ENCODE measurements around the gene RABGAP1. TPM values are rescaled to one million over a fixed set of nuclear protein-coding genes. Genes with fewer than 3 reads are reported as not detected.

The RABGAP1 gene
- total and polyA plus RNA-seq, 2 experiments from 2014 or later = 8.5 to 33.9 TPM

DNA sequence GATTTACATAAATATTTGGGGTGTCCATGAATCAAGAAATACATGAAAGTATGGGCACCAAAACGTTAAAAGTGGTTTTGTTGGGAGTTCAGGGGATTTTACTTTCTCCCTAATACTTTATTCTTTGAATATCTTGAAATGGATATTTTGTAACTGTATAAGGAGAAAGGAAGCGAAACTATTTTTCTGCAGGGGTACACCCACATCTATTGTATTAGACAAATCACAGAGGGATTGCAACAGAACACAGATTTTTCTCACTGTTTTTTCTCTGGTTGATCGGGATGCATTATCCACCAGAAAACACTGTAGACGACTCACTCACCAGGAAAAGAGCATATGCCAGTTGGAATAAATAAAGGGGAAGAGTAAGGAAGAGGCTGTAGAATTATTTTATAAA is 1.2 kb upstream of the RABGAP1 start:
- H3K4me3 Mint-ChIP-seq = peak overlapping the region; percentile 96
- H4K20me1 ChIP-seq (replicated peaks; ENCODE audit: insufficient read depth) = peaks cover 10% of the 10 kb centered on the region
- H3K79me2 ChIP-seq (replicated peaks; ENCODE audit: insufficient read depth) = peaks cover 76% of the 10 kb centered on the region
- no peaks in the 10 kb centered on the region for H3K27me3 ChIP-seq (ENCODE audit: insufficient read depth)
- H3K36me3 Mint-ChIP-seq (ENCODE audit: low read depth) = peaks cover 27% of the 10 kb centered on the region
- peaks cover 6% of the 10 kb centered on the region; the same call in 1 of the 2 replicates for H3K4me1 ChIP-seq (ENCODE audit: insufficient read depth)
- peaks cover 3% of the 10 kb centered on the region for H3F3A ChIP-seq (replicated peaks; ENCODE audit: low read depth)
- H3K9me2 ChIP-seq (ENCODE audit: insufficient read depth) = no peaks in the 10 kb centered on the region
- TF ChIP-seq, protein P1, sequence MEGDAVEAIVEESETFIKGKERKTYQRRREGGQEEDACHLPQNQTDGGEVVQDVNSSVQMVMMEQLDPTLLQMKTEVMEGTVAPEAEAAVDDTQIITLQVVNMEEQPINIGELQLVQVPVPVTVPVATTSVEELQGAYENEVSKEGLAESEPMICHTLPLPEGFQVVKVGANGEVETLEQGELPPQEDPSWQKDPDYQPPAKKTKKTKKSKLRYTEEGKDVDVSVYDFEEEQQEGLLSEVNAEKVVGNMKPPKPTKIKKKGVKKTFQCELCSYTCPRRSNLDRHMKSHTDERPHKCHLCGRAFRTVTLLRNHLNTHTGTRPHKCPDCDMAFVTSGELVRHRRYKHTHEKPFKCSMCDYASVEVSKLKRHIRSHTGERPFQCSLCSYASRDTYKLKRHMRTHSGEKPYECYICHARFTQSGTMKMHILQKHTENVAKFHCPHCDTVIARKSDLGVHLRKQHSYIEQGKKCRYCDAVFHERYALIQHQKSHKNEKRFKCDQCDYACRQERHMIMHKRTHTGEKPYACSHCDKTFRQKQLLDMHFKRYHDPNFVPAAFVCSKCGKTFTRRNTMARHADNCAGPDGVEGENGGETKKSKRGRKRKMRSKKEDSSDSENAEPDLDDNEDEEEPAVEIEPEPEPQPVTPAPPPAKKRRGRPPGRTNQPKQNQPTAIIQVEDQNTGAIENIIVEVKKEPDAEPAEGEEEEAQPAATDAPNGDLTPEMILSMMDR (conservative IDR thresholded peaks at IDR 0.05; ENCODE audit: low read depth in 2 of 2) = no peak
- TF ChIP-seq ZNF331 (CRISPR knock-in tag; IDR thresholded peaks at IDR 0.05; ENCODE audit: low read depth) = no peak
- TF ChIP-seq, protein P2, sequence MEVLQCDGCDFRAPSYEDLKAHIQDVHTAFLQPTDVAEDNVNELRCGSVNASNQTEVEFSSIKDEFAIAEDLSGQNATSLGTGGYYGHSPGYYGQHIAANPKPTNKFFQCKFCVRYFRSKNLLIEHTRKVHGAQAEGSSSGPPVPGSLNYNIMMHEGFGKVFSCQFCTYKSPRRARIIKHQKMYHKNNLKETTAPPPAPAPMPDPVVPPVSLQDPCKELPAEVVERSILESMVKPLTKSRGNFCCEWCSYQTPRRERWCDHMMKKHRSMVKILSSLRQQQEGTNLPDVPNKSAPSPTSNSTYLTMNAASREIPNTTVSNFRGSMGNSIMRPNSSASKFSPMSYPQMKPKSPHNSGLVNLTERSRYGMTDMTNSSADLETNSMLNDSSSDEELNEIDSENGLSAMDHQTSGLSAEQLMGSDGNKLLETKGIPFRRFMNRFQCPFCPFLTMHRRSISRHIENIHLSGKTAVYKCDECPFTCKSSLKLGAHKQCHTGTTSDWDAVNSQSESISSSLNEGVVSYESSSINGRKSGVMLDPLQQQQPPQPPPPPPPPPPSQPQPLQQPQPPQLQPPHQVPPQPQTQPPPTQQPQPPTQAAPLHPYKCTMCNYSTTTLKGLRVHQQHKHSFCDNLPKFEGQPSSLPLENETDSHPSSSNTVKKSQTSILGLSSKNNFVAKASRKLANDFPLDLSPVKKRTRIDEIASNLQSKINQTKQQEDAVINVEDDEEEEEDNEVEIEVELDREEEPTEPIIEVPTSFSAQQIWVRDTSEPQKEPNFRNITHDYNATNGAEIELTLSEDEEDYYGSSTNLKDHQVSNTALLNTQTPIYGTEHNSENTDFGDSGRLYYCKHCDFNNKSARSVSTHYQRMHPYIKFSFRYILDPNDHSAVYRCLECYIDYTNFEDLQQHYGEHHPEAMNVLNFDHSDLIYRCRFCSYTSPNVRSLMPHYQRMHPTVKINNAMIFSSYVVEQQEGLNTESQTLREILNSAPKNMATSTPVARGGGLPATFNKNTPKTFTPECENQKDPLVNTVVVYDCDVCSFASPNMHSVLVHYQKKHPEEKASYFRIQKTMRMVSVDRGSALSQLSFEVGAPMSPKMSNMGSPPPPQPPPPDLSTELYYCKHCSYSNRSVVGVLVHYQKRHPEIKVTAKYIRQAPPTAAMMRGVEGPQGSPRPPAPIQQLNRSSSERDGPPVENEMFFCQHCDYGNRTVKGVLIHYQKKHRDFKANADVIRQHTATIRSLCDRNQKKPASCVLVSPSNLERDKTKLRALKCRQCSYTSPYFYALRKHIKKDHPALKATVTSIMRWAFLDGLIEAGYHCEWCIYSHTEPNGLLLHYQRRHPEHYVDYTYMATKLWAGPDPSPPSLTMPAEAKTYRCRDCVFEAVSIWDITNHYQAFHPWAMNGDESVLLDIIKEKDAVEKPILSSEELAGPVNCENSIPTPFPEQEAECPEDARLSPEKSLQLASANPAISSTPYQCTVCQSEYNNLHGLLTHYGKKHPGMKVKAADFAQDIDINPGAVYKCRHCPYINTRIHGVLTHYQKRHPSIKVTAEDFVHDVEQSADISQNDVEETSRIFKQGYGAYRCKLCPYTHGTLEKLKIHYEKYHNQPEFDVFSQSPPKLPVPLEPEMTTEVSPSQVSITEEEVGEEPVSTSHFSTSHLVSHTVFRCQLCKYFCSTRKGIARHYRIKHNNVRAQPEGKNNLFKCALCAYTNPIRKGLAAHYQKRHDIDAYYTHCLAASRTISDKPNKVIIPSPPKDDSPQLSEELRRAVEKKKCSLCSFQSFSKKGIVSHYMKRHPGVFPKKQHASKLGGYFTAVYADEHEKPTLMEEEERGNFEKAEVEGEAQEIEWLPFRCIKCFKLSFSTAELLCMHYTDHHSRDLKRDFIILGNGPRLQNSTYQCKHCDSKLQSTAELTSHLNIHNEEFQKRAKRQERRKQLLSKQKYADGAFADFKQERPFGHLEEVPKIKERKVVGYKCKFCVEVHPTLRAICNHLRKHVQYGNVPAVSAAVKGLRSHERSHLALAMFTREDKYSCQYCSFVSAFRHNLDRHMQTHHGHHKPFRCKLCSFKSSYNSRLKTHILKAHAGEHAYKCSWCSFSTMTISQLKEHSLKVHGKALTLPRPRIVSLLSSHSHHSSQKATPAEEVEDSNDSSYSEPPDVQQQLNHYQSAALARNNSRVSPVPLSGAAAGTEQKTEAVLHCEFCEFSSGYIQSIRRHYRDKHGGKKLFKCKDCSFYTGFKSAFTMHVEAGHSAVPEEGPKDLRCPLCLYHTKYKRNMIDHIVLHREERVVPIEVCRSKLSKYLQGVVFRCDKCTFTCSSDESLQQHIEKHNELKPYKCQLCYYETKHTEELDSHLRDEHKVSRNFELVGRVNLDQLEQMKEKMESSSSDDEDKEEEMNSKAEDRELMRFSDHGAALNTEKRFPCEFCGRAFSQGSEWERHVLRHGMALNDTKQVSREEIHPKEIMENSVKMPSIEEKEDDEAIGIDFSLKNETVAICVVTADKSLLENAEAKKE (CRISPR knock-in tag; IDR thresholded peaks at IDR 0.05) = no peak
- TF ChIP-seq EZH2 (IDR thresholded peaks at IDR 0.05; ENCODE audit: low read depth, unreplicated experiment) = no peak
- TF ChIP-seq, protein P3, sequence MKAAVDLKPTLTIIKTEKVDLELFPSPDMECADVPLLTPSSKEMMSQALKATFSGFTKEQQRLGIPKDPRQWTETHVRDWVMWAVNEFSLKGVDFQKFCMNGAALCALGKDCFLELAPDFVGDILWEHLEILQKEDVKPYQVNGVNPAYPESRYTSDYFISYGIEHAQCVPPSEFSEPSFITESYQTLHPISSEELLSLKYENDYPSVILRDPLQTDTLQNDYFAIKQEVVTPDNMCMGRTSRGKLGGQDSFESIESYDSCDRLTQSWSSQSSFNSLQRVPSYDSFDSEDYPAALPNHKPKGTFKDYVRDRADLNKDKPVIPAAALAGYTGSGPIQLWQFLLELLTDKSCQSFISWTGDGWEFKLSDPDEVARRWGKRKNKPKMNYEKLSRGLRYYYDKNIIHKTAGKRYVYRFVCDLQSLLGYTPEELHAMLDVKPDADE (IDR thresholded peaks at IDR 0.05) = no peak
- no peak for TF ChIP-seq EZH2phosphoT487 (IDR thresholded peaks at IDR 0.05; ENCODE audit: unreplicated experiment)
- no peak for TF ChIP-seq CREB1 (CRISPR knock-in tag; IDR thresholded peaks at IDR 0.05; ENCODE audit: low read depth)
- no peak for TF ChIP-seq NANOG (IDR thresholded peaks at IDR 0.05; ENCODE audit: borderline replicate concordance)
- peak overlapping the region; percentile 65; the same call in 1 of the 2 replicates for H3K4me2 ChIP-seq
- no peak overlapping the region for H3K4me3 ChIP-seq
- H3K27ac Mint-ChIP-seq = peak overlapping the region; percentile 98
- H2AFZ ChIP-seq = no peak overlapping the region
- ATAC-seq = no peak
- peaks cover 17% of the 10 kb centered on the region for H3K4me1 Mint-ChIP-seq
- DNase-seq (ENCODE audit: low spot score) = no peak
- H3K27me3 Mint-ChIP-seq (ENCODE audit: insufficient read depth, low read depth, poor library complexity) = peaks cover 6% of the 10 kb centered on the region
- peak overlapping the region; percentile 95 for H3K27ac ChIP-seq (ENCODE audit: low read depth)
- no peaks in the 10 kb centered on the region; the same call in 2 of the 3 replicates for H3K9me3 Mint-ChIP-seq
- peaks cover 4% of the 10 kb centered on the region; the same call in 1 of the 2 replicates for H3K36me3 ChIP-seq (ENCODE audit: insufficient read depth)

All from GM23338 (cell line).